Fibroblast of skin of back (primary cell): ENCODE results near the gene AOAH.

Experiments
- DNase-seq: peaks from one replicate; pipeline ENCODE4 v3.0.0-alpha.2; 2013

AOAH gene

DNA sequence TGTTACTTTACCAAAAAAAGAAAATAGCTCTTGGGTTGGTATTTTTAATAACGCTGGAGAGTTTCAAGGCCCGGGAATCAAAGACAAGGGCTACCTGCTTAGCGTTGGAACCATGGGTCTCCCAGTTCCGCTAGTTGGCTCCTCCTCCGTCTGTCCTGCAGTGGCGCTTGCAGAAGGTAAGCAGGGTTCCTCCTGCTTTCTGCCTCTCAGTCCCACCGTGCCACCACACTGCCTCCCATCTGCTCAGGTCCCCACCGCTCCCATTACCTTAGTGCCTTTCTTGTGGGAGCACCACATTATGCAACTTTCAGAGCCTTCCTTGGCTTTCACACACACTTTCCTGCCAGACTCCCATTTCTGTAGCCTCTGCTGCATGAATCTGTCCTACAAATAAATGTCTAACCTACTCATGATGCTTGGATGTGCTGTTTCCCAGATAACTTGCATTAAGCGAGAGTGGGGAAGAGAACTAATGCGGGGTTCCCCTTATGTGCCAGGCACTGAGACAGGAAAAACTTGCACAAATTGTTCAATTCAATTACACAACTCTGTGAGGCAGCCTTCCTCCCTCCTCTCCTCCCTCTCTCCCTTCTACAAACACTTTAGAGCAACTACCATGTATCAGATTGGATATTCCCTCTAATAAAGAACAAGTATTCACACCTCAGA, 124.5 kb downstream of the AOAH start:
- no peak for DNase-seq

DNA sequence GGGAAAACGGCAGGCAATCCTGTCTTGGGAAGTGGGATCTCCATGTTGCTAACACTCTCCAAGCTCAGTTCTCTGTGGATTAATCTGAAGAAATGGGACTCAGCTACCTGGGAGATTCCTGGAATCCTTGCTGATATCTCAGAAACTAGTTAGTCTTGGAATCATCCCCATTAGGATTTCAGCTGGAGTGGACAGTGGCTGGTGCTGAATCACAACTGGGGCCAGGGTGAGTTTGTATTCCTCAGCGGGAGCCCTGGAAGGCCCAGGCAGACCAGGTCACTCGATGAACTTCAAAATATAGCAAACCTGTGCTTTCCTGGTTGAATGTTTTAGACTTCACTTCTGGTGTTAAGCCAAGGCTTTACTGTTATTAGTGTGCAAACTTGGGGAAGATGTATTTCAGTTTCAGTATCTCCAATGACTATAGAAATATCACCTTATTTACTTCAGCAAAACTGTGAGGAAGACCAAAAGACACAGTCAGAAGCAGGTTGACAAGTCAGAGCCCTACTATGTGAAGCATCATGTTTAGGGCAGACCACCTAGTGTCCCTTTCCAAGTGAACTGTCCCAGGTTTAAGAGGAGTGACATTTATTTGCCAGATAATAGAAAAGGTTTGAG, 126.1 kb downstream of the AOAH start:
- peak; percentile 10 for DNase-seq

GRCh38 chr7:36597090-36597773, 127.1 kb downstream of the AOAH start:
- DNase-seq, result no peak

DNA sequence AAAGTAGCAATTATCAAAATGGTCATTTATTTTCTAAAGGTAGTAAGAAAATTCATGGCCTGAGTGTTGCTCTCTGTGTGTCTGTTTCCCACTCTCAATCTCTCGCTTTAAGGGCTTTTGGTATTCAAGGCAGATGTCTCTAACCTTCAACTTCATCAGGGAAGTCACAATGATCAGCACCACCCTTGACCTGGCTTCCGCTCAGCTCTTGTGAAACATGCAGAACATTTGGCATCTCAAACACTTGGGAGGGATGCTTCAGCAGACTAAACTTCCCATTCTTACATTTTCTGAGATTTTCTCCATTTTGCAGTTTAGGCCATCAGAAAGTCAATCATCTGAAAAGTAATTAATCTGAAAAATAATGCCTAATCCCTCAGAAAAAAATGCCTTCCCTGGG, 129.8 kb downstream of the AOAH start:
- no peak for DNase-seq

DNA sequence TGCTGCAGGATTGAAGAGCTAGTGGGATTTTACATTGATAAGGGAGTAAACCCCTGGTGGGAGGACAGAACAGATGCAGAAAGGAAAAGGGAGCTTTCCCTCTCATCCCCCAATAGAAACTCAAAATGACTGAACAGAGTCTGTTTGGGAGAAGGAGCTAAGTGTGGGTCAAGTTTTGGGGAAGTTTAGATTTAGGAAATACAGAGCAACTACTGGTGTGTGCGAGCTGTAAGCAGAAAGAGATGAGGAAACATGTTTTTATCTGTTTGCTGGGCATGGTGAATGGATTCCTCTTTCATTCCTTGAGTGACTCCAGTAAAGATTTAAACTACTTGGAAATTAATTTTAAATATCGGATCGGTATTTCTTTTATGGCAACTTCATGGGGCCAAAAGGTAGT, 132.7 kb downstream of the AOAH start:
- no peak for DNase-seq

- no peak for DNase-seq
These were observed 134.9 kb downstream of the AOAH start for GRCh38 chr7:36589391-36589790.

DNA sequence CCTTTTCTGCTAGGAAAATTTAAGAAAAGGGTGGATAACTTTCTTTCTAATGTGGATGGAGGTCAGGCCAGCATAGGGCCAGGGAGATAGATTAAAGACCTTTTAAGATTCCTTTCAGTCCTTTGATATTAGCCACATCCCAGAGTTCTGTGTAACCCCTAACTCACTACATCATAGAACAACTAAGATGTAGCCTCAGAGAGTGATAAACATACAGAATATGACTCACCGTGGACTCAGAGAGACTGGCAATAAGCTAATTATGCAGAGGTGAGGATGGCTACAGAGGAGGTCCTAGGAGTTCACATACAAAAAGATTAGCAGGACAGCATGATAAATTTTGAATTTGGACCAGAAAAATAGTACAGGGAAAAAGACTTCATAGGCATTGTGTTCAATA, 141.0 kb downstream of the AOAH start:
- no peak for DNase-seq

DNA sequence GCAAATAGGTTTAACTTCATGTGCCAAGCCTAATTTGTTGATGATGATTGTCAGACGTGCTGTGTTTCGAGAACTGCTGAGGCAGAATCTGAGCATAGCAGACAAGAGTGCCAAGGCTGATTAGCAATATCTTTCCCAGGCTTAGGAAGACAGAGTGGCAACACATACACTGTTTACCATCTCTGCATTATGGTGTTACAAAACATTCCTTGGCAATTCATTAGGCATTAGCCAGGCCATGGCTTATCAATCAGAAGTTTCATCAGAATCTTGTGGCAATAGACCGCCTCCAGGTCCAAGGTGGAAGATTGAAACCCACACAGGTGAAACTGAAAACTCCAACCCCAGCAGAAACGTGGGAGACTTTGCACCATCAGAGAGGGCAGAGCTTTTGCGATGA, 148.5 kb downstream of the AOAH start:
- DNase-seq, result no peak

- no peak for DNase-seq
These were observed 151.2 kb downstream of the AOAH start for GRCh38 chr7:36573066-36573465.

GRCh38 chr7:36571190-36571560, 153.1 kb downstream of the AOAH start:
- DNase-seq, result no peak

DNA sequence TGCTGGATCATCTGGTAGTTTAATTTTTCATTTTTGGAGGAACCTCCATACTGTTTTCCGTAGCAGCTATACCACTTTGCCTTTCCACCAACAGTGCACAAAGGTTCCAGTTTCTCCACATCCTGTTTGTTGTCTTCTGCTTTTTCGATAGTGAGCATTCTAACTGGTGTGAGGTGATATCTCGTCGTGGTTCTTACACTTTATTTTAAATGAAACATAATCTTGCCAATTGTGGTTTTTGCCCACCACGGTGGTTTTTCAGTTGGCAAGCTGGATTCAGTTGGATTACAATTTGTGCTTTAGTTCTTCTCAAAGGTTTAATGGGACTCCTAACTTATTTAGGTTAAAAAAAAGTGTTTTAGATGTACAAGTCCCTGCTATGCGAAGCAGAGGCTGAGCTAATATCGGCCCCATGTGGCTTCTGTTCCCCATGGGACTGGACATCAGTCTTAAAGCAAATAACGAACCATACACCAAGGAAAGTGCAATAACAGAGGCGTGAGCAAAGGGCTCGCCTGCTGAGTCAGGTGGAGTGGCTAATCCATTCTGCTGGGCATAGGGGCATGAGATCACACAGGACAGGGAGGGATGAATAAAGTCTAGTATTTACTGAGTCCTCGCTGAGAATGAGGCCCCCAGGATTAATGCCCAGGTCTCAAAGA, 153.6 kb downstream of the AOAH start:
- no peak for DNase-seq

- no peak for DNase-seq
These were observed 155.8 kb downstream of the AOAH start for GRCh38 chr7:36568452-36568849.

GRCh38 chr7:36567699-36568451, 156.4 kb downstream of the AOAH start:
- DNase-seq, result no peak

- DNase-seq, result no peak
These were observed 158.4 kb downstream of the AOAH start for GRCh38 chr7:36565792-36566356.

DNA sequence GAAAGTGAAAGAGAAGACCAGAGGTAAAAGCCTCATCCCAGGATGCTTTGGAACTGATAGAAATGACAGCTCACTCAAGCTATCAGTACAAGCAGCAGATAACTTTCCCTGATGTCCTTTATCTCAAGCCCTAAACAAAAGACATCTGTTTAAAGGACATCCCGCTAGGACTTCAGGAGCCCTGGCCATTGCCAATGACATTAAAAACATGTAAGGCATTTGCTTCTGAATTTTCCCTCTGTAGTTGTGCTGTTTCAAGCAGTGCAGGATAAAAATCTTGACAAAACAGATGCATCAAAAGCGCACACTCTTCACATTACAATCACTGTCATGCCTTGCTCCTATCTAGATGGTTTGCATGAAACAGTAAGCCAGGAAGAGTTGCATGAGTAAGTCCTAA, 159.8 kb downstream of the AOAH start:
- no peak for DNase-seq

DNA sequence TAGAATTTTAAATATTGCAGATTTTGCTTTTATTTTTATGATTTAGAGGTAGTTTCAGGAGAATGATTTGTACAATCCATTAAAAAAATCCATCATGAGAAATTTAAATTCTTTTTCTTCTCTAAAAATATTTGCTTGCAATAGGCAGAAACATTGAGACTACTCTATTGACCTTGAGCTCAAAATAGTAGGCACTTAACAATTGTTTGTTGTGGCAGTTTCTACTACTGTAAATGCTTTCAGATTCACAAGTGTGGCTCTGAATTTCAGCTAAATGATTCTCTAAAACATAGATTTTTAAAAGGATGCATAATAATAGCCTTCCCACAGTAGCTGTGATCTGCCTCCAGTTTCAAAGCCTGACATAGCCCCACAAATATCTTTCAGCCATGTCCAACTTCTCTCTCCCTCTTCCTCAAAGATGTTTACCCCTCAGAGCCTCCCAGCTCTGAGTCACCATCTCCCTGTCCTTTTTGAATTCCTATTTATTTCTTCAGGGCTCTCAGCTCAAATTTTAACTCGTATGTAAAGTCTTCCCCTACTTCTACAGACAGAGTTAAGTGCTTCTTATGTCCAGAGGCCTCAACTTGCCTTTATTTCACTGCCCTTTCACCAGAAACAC, 160.5 kb downstream of the AOAH start:
- peak; percentile 11 for DNase-seq

DNA sequence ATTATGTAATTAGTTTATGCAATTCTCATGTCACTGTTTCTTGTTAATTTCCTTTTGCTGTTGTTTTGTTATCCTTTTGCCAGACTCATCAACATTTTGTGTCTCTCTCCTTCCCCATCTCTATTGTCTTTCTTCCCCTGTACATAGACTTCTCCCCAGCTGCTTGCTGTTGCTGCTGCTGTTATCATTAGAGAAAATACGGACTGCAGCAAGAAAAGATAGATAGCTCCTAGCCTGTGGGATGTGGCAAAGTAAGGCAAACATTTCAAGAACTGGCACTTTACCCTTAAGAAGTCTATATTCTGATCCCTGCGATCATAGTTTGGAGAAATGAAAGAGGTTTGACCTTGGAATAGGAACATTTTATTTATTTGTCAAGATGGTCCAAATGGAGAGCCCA, 162.2 kb downstream of the AOAH start:
- DNase-seq, result no peak

GRCh38 chr7:36549029-36549428, 175.3 kb downstream of the AOAH start:
- no peak for DNase-seq

DNA sequence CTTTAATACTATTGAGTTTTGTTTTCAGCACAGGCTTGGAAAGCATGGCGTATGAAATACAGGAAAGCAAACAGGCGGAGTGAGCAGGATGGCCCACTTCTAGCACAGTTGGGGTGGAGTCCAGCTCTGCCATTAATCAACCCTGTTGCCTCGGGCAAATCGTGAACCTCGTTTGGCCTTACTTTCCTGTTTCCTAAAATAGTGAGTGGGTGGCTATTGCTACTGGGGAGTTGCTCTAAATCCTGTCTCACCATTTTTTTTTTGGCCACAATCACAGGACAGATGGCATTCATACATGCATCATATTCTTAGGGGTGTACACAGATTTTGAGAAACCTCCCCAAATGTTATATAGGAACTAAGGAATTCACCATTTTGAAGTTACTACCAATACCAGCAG, 176.9 kb downstream of the AOAH start:
- DNase-seq, result no peak

GRCh38 chr7:36546331-36546730, 178.0 kb downstream of the AOAH start:
- no peak for DNase-seq

- DNase-seq, result no peak
These were observed 179.0 kb downstream of the AOAH start for GRCh38 chr7:36545291-36545690.

DNA sequence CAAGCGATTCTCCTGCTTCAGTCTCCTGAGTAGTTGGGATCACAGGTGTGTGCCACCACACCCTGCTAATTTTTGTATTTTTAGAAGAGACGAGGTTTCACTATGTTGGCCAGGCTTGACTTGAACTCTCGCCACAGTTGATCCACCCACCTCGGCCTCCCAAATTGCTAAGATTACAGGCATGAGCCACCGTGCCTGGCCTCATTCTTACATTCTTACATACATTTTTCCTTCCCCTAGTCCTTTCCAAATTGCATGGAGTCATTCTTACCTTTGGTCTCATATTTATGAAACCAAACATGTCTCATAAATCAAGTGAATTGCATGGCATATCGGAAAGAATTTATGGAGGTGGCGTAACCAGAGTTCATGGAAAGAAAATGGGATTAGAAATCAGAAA, 186.2 kb downstream of the AOAH start:
- no peak for DNase-seq
